Measurements from ENCODE around the gene ADCK2. TPM values are rescaled to one million over a fixed set of nuclear protein-coding genes. Genes with fewer than 3 reads are reported as not detected.

Gene ADCK2
- polyA plus RNA-seq, 1 of the 3 experiments (the other 2 are of a cell fraction) = 19.0 TPM

GRCh38 chr7:140719721-140720120 lies 47.0 kb downstream of the ADCK2 start:
- ChIA-PET POLR2A (no interaction called here), CTCF (interaction anchor here (1.0 kb wide), 1 partner anchor 66 kb away, joined by 5 read pairs; no protein-coding TSS in a partner anchor)
- Histone ChIP-seq H3K9me3 (no peaks in the 10 kb centered on the region), H3K79me2 (ENCODE audit: insufficient read depth) (no peaks in the 10 kb centered on the region), H3K9ac (no peak overlapping the region), H3F3A (replicated peaks; ENCODE audit: insufficient read depth) (no peaks in the 10 kb centered on the region), H3K9me2 (no peaks in the 10 kb centered on the region), H3K27ac (ENCODE audit: low read depth in 2 of 2, low read length in 1 of 2) (no peak overlapping the region), H3K4me2 (no peak overlapping the region), H3K27me3 (ENCODE audit: insufficient read depth) (no peaks in the 10 kb centered on the region), H3K4me3 (ENCODE audit: low read depth in 2 of 2, low read length in 1 of 2) (no peak overlapping the region), H3K36me3 (replicated peaks in 1 of 2; ENCODE audit: control insufficient read depth in 1 of 2, insufficient read depth in 2 of 2, low read length in 1 of 2) (peaks cover 9 to 29% of the 10 kb centered on the region in 2 experiments), H2AFZ (ENCODE audit: low read depth) (no peak overlapping the region), H4K20me1 (ENCODE audit: insufficient read depth) (no peaks in the 10 kb centered on the region), H3K4me1 (ENCODE audit: control insufficient read depth in 1 of 2, insufficient read depth in 2 of 2, low read depth in 1 of 2, low read length in 1 of 2) (peaks cover 0 to 2% of the 10 kb centered on the region in 2 experiments; a peak in 2 of 4 replicates)
- DNase-seq = no peak
- TF ChIP-seq USF1 (IDR thresholded peaks at IDR 0.05; ENCODE audit: borderline replicate concordance, low read depth) (no peak), IRF3 (IDR thresholded peaks at IDR 0.05; ENCODE audit: low read depth, low read length) (no peak)
- 81% methylated on average over 5 of the region's 5 CpGs for WGBS (ENCODE audit: low lambda C conversion rate)

- 96% methylated on average over 1 of the region's 1 CpG for WGBS (ENCODE audit: low lambda C conversion rate)
- Histone ChIP-seq H3K4me3 (ENCODE audit: low read depth in 2 of 2, low read length in 1 of 2) (no peak overlapping the region), H3F3A (replicated peaks; ENCODE audit: insufficient read depth) (no peaks in the 10 kb centered on the region), H4K20me1 (ENCODE audit: insufficient read depth) (no peaks in the 10 kb centered on the region), H3K4me2 (no peak overlapping the region), H3K27ac (ENCODE audit: low read depth in 2 of 2, low read length in 1 of 2) (no peak overlapping the region), H3K79me2 (ENCODE audit: insufficient read depth) (no peaks in the 10 kb centered on the region), H3K9me3 (no peaks in the 10 kb centered on the region), H3K27me3 (ENCODE audit: insufficient read depth) (no peaks in the 10 kb centered on the region), H3K9me2 (no peaks in the 10 kb centered on the region), H3K36me3 (replicated peaks in 1 of 2; ENCODE audit: control insufficient read depth in 1 of 2, insufficient read depth in 2 of 2, low read length in 1 of 2) (peaks cover 13 to 43% of the 10 kb centered on the region in 2 experiments), H2AFZ (ENCODE audit: low read depth) (no peak overlapping the region), H3K4me1 (ENCODE audit: control insufficient read depth in 1 of 2, insufficient read depth in 2 of 2, low read depth in 1 of 2, low read length in 1 of 2) (peaks cover 0 to 4% of the 10 kb centered on the region in 2 experiments; a peak in 2 of 4 replicates), H3K9ac (no peak overlapping the region)
- TF ChIP-seq SIN3A (IDR thresholded peaks at IDR 0.05; ENCODE audit: borderline replicate concordance, low read depth, low read length) (no peak), EZH2phosphoT487 (IDR thresholded peaks at IDR 0.05; ENCODE audit: borderline replicate concordance, low read depth) (no peak), RAD21 (IDR thresholded peaks at IDR 0.05; ENCODE audit: low read length) (no peak), GATA2 (CRISPR knock-in tag; IDR thresholded peaks at IDR 0.05) (no peak), RFX5 (IDR thresholded peaks at IDR 0.05; ENCODE audit: low read length) (no peak), MEF2A (IDR thresholded peaks at IDR 0.05; ENCODE audit: borderline replicate concordance, low read depth) (no peak), RCOR1 (IDR thresholded peaks at IDR 0.05; ENCODE audit: low read length) (no peak), USF2 (IDR thresholded peaks at IDR 0.05; ENCODE audit: borderline replicate concordance, low read depth, low read length) (no peak), USF1 (IDR thresholded peaks at IDR 0.05; ENCODE audit: borderline replicate concordance, low read depth) (no peak), NFIC (IDR thresholded peaks at IDR 0.05; ENCODE audit: borderline replicate concordance) (no peak), JUND (IDR thresholded peaks at IDR 0.05) (no peak), YY1 (IDR thresholded peaks at IDR 0.05; ENCODE audit: low read depth) (no peak), FOSL2 (IDR thresholded peaks at IDR 0.05; ENCODE audit: borderline replicate concordance, low read depth) (no peak), CHD2 (IDR thresholded peaks at IDR 0.05; ENCODE audit: low read length, partially characterized antibody) (no peak), NRF1 (IDR thresholded peaks at IDR 0.05; ENCODE audit: low read depth, low read length) (no peak), IRF3 (IDR thresholded peaks at IDR 0.05; ENCODE audit: low read depth, low read length) (no peak)
- ChIA-PET POLR2A (no interaction called here), CTCF (interaction anchor here (1.0 to 1.9 kb wide), 4 partner anchors 13 to 811 kb away, joined by 3 to 10 read pairs (median 5); no protein-coding TSS in a partner anchor)
- DNase-seq = no peak
Measured at GRCh38 chr7:140722254-140722653, 49.5 kb downstream of the ADCK2 start.

Data from SK-N-SH (cell line).